H54 (cell line): ENCODE measurements around the gene SRMS.

Experiments used
- DNase-seq: peaks from one replicate; pipeline ENCODE4 v3.0.0; 2011; ENCODE audit warnings: low spot score, mixed read lengths; ENCODE audit not compliant: insufficient read length
- FAIRE-seq: peaks from 3 replicates; lab custom pipeline; 2011; peaks lifted over from hg19 to GRCh38; lab: Jason Lieb, UNC
- POLR2A ChIP-seq: IDR thresholded peaks from 2 replicates; pipeline ENCODE4 v1.6.1; 2011; ENCODE audit warnings: low read depth, mild to moderate bottlenecking, low read length

The SRMS gene

DNA sequence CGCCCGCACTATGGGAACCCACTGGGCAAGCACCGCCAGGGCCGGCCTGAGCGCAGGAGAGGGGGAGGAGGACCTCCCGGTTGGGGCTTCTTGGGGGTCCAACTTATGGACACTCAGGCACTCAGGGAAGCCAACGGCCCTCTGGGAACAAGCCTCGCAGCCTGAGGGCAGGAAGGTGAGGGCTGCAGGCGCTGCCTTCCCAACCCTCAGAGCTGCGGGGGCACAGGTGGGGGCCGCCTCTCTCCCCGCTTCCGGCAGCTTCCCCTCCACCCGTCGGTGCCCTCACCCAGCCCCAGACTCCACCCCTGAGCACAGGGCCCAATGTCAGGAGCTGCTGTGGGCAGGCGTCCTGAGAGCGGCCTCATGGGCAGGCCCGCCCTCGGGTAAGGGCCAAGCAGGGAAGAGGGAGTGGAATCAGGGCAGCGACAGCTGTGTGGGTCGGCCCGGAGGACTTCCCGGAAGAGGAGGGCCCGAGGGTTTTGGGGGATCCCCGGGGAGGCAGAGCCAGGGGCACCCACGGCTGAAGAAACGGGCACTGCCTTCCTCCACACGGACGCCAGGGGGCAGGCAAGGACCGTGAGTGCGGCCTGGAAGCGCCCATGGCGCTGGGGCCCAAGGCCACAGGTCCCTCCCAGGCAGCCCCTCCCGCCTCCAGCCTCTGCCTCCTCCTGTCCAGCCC lies 9.9 kb downstream of the SRMS start:
- TF ChIP-seq POLR2A: peak; percentile 39; the same call in 1 of the 2 replicates
- FAIRE-seq (peak; percentile 87), DNase-seq (peak; percentile 99)

DNA sequence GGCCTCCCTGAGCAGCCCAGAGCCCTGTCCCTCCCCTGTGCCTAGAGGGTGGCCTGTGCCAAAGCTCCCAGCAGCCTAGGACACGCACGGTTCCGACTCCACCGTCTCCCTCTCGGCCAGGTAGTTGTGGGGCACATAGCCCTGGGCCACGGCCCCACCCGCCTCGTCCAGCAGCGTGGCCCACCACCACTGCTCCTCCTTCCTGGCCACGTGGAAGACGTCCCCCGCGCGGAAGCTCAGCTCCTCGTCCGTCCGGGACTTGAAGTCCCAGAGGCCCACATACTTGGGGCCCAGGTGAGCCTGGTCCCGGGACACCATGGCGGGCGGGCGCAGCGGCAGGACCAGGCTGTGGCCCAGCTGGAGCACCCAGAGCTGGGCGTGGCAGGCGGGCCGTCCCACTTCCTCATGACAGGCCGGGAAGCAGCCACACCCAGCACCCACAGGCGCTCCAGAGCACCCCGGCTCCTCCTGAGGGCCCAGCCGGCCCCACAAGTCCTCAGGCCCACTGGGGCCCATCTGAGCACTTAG lies 10.5 kb downstream of the SRMS start, which contains the start of gene PTK6:
Gene PTK6 (minus strand): TSS at position 380 of the 528 bp plus-strand sequence. CDS start 62 bp downstream, at position 318.
- TF ChIP-seq POLR2A: no peak
- FAIRE-seq: no peak
- DNase-seq: peak; percentile 95

DNA sequence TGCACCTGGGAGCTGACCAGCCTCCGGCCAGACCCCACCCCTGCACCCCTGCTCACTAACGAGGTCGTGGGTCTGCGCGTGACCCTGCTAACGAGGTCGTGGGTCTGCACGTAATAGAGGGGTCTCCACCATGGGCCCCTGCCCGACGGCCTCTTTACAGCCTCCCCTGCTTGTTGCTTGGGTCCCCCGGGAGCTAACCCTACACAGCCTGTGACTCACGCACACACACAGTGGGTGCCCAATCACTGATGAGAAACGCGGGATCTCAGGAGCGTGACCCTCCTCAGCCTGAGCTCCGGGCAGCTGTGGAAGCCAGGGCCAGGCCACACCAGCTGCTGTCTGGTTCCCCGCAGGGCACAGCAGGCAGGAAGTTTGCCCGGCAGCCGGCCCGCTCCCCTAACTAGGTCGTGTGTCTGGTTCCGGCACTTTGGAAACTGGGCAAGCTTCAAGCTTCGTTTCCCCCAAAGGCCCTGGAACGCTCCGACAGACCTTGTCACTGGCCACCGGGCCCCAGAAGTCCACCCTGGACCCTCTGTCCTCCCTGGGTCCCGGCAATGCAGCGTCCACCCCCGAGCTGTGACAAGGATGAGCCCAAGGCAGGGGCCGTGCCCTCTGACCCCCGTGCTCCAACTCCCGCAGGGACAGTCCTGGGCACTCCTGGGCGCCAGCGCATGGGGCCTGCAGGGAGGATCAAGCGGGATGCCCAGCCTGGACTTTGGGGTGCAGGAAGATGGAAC lies 11.1 kb downstream of the SRMS start:
- DNase-seq (no peak), FAIRE-seq (no peak)
- no peak for TF ChIP-seq POLR2A

DNA sequence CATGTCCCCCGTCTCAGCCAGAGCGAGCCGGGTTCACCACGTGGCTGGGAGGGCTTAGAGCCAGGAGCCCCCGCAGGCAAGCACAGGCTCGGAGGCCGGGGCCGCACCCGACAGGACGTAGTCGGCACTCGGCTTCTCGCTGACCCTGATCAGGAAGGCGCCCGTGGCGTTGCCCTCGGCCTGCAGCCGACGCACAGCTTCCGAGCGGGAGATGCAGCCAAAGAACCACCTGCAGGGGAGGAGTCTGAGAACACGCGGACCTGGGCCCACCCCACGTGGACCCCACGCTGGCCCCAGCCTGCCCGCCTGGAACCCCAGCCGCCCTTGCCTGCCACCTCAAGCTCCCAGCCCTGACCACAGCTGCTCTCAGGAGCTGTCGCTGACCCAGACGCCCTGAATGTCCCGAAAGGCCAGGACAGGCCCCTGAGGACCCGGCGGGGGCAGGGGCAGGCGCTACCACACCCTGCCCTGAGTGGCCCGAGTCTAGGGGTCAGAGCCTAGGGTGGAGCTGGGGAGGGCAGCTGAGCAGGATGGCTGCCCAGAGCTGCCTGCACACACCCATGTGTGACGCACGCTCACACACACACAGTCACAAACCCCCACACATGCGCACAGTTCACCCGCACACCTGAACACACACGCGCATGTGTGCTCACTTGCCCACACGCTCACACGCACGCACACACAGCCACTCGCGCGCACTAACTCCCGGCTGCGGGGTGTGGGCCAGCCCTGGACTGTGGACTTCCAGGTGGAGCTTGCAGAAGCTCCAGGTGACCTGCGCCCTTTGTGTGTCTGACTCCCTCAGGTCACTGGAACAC lies 12.5 kb downstream of the SRMS start:
- no peak for TF ChIP-seq POLR2A
- DNase-seq (no peak), FAIRE-seq (no peak)

DNA sequence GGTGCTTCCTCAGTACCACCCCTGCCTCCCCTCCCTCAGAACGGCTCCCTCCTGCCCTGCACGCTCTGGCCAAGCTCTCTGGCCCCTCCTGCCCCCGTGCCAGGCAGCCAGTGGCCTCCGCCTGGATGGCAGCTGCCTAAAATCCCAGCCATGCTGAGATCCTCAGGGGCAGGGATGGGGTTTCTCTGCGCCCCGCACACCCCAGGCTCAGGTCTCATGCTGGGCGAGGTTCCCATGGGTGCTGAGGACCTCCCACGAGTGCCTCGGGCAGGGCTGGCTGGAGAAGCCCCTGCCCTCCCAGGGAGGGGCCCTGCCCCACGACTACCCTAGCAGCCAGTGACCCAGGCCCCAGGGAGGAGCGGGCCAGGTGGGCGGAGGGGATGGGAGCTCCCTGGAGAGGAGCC lies 13.1 kb downstream of the SRMS start:
- TF ChIP-seq POLR2A: no peak
- no peak for DNase-seq
- no peak for FAIRE-seq

DNA sequence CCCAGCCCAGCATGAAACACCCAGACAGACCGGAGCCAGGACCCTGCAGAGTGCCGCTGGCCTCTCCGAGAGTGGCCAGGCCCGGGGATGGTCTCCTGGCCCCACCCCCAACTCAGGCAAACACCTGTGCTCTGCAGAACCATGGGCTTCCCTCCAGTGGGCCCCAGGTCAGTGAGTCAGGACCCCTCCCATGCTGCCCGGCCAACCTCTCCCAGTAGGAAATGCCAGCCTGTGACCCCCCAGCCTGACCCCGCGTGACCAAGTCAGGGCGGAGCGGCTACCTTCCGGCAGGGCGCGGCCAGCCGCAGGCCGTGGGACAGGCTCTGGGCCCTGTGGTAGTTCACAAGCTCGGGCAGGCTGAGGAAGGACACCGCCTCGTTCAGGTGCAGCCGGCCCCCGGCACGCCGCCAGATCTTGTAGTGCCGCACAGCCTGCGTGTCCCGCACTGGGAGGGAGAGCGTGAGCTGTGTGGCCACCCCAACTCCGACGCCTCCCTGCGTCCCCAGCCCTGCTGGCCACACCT lies 13.6 kb downstream of the SRMS start:
- DNase-seq (no peak), FAIRE-seq (no peak)
- TF ChIP-seq POLR2A: no peak

DNA sequence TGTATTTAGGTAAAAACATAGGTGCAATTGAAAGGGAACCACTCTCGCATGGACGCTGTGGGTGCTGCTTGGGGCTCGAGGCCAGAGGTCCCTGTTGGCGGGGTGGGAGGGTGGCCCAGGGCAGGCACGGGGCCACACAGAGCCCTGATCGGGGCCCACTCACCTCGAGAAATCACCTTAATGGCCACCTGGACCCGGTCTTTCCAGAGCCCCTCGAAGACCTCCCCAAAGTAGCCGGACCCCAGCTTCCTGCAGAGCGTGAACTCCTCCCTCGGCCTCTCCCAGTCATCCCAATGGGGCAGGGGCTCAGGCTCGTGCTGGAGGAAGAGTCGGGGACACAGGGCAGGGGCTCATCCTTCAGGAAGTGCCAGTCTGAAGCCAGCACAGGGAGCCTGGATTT lies 14.2 kb downstream of the SRMS start:
- no peak for TF ChIP-seq POLR2A
- no peak for DNase-seq
- FAIRE-seq: no peak

DNA sequence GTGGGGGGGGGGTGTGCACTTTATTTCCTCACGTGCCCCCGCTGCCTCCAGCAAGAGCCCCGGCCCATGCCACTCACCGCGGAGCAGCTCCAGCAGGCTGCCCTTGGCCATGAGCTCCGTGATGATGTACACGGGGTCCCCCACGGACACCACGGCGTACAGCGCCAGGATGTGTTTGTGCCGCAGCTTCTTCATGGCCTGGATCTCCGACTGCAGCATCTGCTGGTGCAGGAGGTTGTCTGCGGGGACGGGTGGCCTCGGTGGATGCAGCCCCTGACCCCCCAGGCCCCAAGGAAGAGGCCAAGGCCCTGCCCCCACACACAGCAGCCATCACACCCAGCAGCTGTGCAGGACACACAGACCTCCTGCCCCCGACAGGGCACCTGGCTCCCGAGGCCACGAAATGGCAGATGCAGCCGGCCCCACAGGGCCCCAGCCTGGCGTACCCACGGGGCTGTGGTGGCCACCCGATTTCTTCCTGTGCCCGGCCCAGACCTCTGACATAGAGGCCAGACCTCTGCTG lies 15.0 kb downstream of the SRMS start:
- TF ChIP-seq POLR2A: no peak
- FAIRE-seq: no peak
- DNase-seq: no peak

DNA sequence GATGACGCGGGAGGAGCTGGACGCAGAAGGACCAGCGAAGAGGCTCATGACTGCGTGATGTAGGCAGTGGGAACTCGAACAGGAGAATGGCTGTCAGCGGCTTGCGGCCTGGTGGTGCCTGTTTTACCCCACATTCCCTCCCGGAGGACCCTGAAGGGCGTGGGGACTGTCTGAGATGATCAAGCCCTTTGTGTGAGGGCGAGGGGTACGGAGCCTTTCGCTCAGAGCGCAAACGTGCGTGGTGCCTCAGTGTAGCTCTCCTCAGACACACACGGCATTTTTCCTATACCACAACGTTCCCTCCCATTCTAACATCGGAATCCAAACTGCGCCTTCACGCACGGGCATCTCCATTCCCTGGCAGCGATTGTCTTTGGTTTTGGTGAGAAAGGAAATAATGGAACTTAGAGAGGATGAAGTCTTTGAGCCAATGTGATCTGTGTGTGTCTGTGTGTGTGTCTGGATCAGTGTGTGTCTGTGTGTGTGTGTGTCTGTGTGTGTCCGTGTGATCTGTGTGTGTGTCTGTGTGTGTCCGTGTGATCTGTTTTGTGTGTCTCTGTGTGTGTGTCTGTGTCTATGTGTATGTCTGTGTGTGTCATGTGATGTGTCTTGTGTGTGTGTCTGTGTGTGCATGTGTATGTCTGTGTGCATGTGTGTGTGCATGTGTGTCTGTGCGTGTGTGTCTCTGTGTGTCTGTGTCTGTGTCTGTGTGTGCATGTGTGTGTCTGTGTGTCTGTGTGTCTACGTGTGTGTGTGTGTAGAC lies 15.7 kb downstream of the SRMS start:
- FAIRE-seq: no peak
- TF ChIP-seq POLR2A: no peak
- DNase-seq: no peak

DNA sequence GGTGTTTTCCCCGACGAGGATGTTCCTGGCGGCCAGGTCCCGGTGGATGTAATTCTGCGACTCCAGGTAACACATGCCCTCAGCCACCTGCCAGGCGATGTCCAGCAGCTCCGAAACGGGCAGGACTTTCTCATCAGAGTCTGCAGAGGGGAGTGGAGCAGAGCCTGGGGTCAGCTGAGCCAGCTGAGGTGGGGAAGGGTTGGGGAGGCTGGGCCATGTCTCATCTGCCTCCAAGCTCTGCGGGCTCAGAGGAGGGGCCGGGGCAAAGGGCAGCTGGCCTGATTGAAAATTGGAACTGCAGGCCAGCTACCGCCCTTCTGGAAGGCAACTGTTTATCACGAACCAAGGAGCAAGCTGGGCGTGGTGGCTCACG lies 16.8 kb downstream of the SRMS start:
- TF ChIP-seq POLR2A: no peak
- no peak for DNase-seq
- no peak for FAIRE-seq

DNA sequence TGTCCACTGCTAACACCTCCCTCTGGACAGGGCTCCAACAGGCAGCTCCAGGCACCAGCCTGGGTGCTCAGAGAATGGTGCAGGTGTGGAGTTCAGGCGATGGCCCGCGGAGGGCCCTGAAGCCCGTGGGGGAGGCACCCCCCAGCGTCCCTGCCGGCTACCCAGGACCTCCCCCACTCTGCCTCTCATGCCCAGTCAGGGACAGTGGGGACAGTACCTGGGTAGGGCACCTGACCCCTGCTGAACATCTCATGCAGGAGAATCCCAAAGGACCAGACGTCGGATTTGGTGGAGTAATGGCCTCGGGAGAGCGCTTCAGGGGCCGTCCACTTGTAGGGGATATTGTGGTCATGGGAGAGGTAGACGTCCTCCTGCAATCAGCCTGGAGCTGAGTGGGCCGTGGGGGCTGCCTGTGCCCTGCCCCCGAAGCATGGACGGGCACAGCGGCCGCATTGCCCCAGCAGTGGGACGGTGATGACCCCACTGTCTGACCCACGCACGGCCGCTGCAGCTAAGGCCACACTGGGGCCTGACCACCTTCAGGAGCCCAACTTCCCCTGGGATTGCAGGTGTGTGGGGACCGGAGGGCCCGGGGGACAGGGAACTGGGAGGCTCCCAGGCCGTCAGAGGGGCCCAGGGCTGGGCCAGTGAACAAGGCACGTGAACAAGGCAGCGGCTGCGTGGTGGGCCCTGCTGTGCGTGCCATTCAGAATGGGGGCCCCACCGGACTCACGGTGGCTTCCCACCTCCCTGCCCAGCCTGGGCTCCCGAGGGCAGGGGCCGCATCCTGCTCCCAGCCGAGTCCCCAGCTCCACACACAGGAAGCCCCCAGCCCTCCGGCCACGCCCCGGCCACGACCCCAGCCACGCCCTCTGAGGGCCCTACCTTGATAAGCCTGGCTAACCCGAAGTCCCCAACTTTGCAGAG lies 17.4 kb downstream of the SRMS start:
- DNase-seq (no peak), FAIRE-seq (no peak)
- no peak for TF ChIP-seq POLR2A

DNA sequence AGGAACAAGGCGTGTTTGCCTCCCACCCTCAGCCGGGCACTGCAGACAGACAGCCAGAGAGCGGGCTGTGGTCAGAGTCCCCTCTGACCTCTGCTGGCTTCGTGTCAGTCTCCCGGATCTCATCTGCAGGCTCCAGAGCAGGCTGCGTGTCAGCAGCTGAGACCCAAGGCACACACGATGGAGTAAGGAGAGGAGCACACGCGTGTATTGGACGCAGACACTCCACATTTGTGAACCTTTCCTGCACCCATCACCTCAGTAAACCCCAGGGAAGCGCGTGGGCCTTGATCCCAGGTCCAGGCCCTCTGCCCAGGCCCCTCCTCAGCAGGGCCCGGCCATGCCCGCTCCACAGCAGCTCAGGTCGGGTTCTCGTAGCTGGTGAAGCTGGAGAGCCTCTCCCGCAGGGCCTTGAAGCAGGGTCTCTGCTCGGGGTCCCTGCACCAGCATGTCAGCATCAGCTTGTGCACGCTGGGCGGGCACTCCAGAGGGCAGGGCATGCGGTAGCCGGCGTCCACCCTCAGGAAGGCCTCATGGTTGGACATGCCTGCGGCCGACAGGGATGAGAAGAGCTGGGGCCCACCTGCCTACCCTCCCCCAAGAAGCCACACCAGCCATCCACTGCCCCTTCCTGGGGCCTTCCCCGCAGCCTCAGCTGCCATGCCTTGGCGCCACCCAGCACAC lies 18.2 kb downstream of the SRMS start:
- no peak for TF ChIP-seq POLR2A
- FAIRE-seq (no peak), DNase-seq (no peak)
